Measurements from ENCODE around the gene LRIG2. TPM values are rescaled to one million over a fixed set of nuclear protein-coding genes. Genes with fewer than 3 reads are reported as not detected.
"Not testable (repeated sequence)": the region's sequence is repeated elsewhere in the genome, so short reads cannot be mapped to it uniquely, and the experiment has no call there.

Gene LRIG2
- total RNA-seq, 1 experiment from 2014 or later: 13.5 TPM

- peaks cover 66% of the 10 kb centered on the region for H3K79me2 ChIP-seq (ENCODE audit: insufficient read depth, low read length)
- CTCF ChIA-PET; H3K4me1 ChIP-seq (ENCODE audit: control insufficient read depth in 1 of 2, insufficient read depth in 2 of 2, low read length in 2 of 2); ATAC-seq; H3K27ac ChIP-seq (ENCODE audit: low read depth, low read length); H3K9ac ChIP-seq (ENCODE audit: low read length); H2AFZ ChIP-seq (ENCODE audit: low read depth, low read length, poor library complexity, severe bottlenecking); H3K4me2 ChIP-seq (ENCODE audit: low read length); H3K27me3 ChIP-seq (ENCODE audit: insufficient read depth, low read length); H3K9me2 ChIP-seq (ENCODE audit: insufficient read depth); BruUV-seq (replicated peaks); H3K4me3 ChIP-seq (replicated peaks in 1 of 2; ENCODE audit: low read depth in 1 of 2, low read length in 2 of 2); H3K36me3 ChIP-seq (ENCODE audit: control insufficient read depth in 1 of 2, insufficient read depth in 2 of 2, low read length in 2 of 2); H3K9me3 ChIP-seq (ENCODE audit: control insufficient read depth in 1 of 2, insufficient read depth in 1 of 2, low read depth in 1 of 2, low read length in 2 of 2); RAD21 ChIA-PET (ENCODE audit: low non-redundant PET in 1 of 2, low total read pairs in 2 of 2, uncharacterized antibody in 2 of 2, unreplicated experiment in 2 of 2); DNase-seq (ENCODE audit: low read depth, low spot score); H4K20me1 ChIP-seq (ENCODE audit: insufficient read depth): not testable (repeated sequence)
- intact Hi-C loops (cut with micrococcal nuclease): loop anchor here (10.0 kb wide), 1 partner anchor 273 kb away; no protein-coding TSS in a partner anchor
- POLR2A ChIA-PET: interaction anchor here (1.2 kb wide), 1 partner anchor 122 kb away, joined by 3 read pairs; the partner anchor contains the start of gene SLC16A1
Observed at GRCh38 chr1:113077978-113078377, 5.0 kb downstream of the LRIG2 start.

GRCh38 chr1:113086541-113086940, 13.5 kb downstream of the LRIG2 start:
- POLR2A ChIA-PET: no interaction called here
- H3K4me1 ChIP-seq (ENCODE audit: control insufficient read depth in 1 of 2, insufficient read depth in 2 of 2, low read length in 2 of 2): no peaks in the 10 kb centered on the region
- intact Hi-C loops (cut with micrococcal nuclease): no loop called here
- no peak overlapping the region for H3K4me2 ChIP-seq (ENCODE audit: low read length)
- no peak overlapping the region for H2AFZ ChIP-seq (ENCODE audit: low read depth, low read length, poor library complexity, severe bottlenecking)
- no peak for DNase-seq (ENCODE audit: low read depth, low spot score)
- H3K27me3 ChIP-seq (ENCODE audit: insufficient read depth, low read length): no peaks in the 10 kb centered on the region
- H3K9ac ChIP-seq (ENCODE audit: low read length): no peak overlapping the region
- RAD21 ChIA-PET (ENCODE audit: low non-redundant PET in 1 of 2, low total read pairs in 2 of 2, uncharacterized antibody in 2 of 2, unreplicated experiment in 2 of 2): no interaction called here
- peaks cover 4 to 6% of the 10 kb centered on the region in 2 experiments; a peak in 1 of 4 replicates for H3K36me3 ChIP-seq (ENCODE audit: control insufficient read depth in 1 of 2, insufficient read depth in 2 of 2, low read length in 2 of 2)
- TF ChIP-seq FOSL1 (IDR thresholded peaks at IDR 0.05; ENCODE audit: low read depth) (no peak), SRF (IDR thresholded peaks at IDR 0.05; ENCODE audit: low read depth) (no peak), CBX3 (IDR thresholded peaks at IDR 0.05; ENCODE audit: low read depth) (no peak), SP1 (IDR thresholded peaks at IDR 0.05; ENCODE audit: low read depth) (no peak), CEBPB (IDR thresholded peaks at IDR 0.05; ENCODE audit: low read depth) (no peak), RAD21 (IDR thresholded peaks at IDR 0.05; ENCODE audit: low read depth) (no peak), SIN3A (IDR thresholded peaks at IDR 0.05; ENCODE audit: low read depth) (no peak), CTCF (IDR thresholded peaks at IDR 0.05 in 2 of 3, conservative IDR thresholded peaks at IDR 0.05 in 1 of 3; ENCODE audit: borderline replicate concordance in 1 of 3, insufficient read depth in 1 of 3, low read depth in 2 of 3, low read length in 2 of 3) (no peak), EZH2 (IDR thresholded peaks at IDR 0.05) (no peak), YY1 (IDR thresholded peaks at IDR 0.05; ENCODE audit: extremely low read depth, insufficient replicate concordance, low read depth, low read length) (no peak), ZFX (IDR thresholded peaks at IDR 0.05) (no peak), ZNF274 (IDR thresholded peaks at IDR 0.05; ENCODE audit: low read depth, low read length) (no peak), EZH2phosphoT487 (IDR thresholded peaks at IDR 0.05; ENCODE audit: borderline replicate concordance) (no peak), POLR2A (IDR thresholded peaks at IDR 0.05; ENCODE audit: borderline replicate concordance, extremely low read depth, insufficient read depth, insufficient read length) (no peak), ELF1 (IDR thresholded peaks at IDR 0.05; ENCODE audit: borderline replicate concordance, low read depth) (no peak), TCF7L2 (IDR thresholded peaks at IDR 0.05; ENCODE audit: borderline replicate concordance, extremely low read depth, insufficient read depth, insufficient read length) (no peak), ATF3 (IDR thresholded peaks at IDR 0.05) (no peak), MAX (IDR thresholded peaks at IDR 0.05) (no peak)
- BruUV-seq (replicated peaks): no TSS peak
- peaks cover 58% of the 10 kb centered on the region for H3K79me2 ChIP-seq (ENCODE audit: insufficient read depth, low read length)
- H3K9me2 ChIP-seq (ENCODE audit: insufficient read depth): no peaks in the 10 kb centered on the region
- no peak overlapping the region for H3K27ac ChIP-seq (ENCODE audit: low read depth, low read length)
- no peaks in the 10 kb centered on the region for H3K9me3 ChIP-seq (ENCODE audit: control insufficient read depth in 1 of 2, insufficient read depth in 1 of 2, low read depth in 1 of 2, low read length in 2 of 2)
- CTCF ChIA-PET: interaction anchor here (1.2 kb wide), 1 partner anchor 13 kb away, joined by 5 read pairs; the partner anchor contains the start of gene LRIG2
- H3K4me3 ChIP-seq (replicated peaks in 1 of 2; ENCODE audit: low read depth in 1 of 2, low read length in 2 of 2): no peak overlapping the region
- H4K20me1 ChIP-seq (ENCODE audit: insufficient read depth): no peaks in the 10 kb centered on the region; the same call in none of the 2 replicates
- no peak for ATAC-seq
